ENCODE measurements around the gene NAV2.

Gene NAV2

GRCh38 chr11:19714387-19715363, 2.0 kb downstream of the NAV2 start:
- DNase-seq (ENCODE audit: low read depth, low spot score), result no peak

DNA sequence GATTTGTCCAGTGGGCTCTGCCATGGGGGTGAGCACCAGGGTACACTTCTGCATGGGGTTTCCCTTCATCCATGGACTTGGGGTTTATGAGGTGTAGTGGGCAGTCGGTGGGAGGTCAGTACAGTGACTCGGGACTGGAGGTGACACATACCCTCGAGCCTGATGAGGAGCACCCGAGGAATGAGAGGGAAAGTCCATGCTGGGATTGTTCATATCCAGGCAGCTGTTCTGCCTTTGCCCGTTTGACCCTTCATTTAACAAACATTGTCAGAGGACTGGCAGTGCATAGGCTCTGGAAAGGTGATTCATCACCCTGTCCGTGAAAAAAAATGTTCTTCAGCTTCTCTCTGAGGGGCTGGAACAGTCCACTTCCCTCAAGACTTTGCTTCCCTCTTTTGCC, 2.7 kb downstream of the NAV2 start:
- DNase-seq (ENCODE audit: low read depth, low spot score), result no peak

DNA sequence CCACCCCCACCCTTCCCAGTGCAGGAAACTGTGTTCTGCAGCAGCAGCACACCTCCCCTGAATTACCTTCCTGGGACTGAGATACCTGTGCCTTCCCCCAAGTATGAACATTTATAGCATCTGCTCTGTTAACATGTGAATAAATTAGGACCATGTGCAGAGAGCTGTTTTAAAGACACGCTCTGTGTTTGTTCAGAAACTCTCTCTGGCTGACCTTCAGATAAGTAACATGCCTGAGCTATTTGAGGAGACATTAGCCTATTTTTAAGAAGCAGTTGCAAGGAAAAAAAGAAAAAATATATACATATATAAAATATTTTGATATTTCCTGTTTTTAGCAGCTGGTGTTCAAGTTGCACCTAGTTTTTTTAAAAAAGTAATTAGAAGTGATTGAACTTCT, 5.4 kb downstream of the NAV2 start:
- DNase-seq (ENCODE audit: low read depth, low spot score), result no peak

DNA sequence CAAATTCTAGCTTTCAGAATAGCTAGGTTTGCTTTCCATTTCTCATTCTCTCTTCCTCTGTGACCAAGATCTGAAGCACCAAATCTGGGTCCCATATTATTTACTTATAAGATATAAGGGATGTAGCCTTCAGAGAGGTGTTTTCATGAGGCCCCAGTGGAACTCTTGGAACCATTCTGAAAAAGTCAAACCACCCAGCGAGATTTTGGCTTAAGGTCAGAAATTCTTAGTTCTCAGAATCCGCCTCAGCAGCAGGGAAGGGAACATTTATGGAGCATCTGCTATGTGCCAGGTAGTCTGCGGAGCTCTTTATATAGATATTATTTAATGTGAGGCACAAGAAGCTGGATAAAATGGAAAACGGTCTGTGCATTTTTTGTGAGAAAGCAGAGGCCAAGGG, 6.3 kb downstream of the NAV2 start:
- DNase-seq (ENCODE audit: low read depth, low spot score), result no peak

GRCh38 chr11:19719960-19720359, 7.3 kb downstream of the NAV2 start:
- no peak for DNase-seq (ENCODE audit: low read depth, low spot score)

- no peak for DNase-seq (ENCODE audit: low read depth, low spot score)
Measured at GRCh38 chr11:19721176-19721575, 8.5 kb downstream of the NAV2 start.

- no peak for DNase-seq (ENCODE audit: low read depth, low spot score)
Measured at GRCh38 chr11:19722702-19723101, 10.1 kb downstream of the NAV2 start.

DNA sequence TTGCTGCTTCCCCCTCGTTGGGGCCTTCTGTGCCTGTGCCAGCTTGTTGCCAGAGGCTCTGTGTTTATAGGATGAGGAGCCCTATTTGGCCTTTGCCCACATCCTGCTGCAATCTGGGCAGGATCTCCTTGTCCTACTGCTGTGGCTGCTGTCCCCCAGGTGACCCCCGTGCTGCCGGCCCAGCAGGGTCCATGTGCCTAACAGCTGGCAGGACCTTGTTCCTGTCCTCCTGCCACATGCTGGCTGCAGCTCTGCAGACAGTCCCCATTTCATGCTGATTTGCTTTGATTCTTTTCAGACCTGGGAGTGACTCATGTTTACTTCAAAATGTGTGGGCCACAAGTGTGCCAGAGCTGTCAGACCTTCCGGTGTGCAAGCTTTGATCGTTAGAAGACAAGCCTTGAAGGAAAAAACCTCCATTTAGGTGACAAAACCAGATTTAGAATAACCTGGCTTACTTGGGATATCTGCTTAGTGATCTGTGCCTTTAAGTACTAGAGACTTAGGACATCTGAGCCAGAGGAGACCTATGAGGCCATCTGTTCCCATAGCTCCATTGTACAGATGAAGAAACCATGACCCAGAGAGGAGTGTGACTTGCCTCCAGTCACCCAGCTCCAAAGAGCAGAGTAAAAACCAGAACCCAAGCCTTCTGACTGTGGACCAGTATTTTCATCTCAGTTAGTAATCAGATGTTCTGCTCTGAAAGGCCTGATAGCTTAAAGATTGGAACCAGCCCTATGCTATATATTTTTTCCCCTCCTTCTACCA, 11.1 kb downstream of the NAV2 start:
- DNase-seq (ENCODE audit: low read depth, low spot score), result no peak

GRCh38 chr11:19724765-19725164, 12.1 kb downstream of the NAV2 start:
- no peak for DNase-seq (ENCODE audit: low read depth, low spot score)

GRCh38 chr11:19725379-19726079, 12.9 kb downstream of the NAV2 start:
- DNase-seq (ENCODE audit: low read depth, low spot score), result no peak

DNA sequence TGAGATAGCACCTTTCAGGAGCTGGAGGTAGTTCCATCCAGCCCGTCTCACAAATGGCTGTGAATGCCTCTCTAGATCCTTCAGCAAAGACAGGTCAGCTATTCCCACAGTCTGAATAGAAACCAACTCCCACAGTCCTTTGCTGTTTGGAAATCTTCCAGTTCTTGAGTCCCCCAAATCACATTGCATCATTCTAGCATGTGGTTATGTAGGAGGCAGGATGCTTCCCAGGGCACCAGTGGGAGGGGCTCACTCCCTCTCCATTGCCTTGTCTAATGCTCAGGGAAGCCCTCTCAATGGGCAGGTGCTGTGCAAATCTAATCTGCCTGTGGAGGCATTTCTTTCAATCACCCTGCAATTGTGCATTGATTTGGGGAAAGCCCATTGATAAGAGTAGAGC, 14.6 kb downstream of the NAV2 start:
- DNase-seq (ENCODE audit: low read depth, low spot score), result no peak

- DNase-seq (ENCODE audit: low read depth, low spot score), result no peak
Measured at GRCh38 chr11:19728436-19728835, 15.8 kb downstream of the NAV2 start.

GRCh38 chr11:19729141-19729540, 16.5 kb downstream of the NAV2 start:
- DNase-seq (ENCODE audit: low read depth, low spot score), result no peak

DNA sequence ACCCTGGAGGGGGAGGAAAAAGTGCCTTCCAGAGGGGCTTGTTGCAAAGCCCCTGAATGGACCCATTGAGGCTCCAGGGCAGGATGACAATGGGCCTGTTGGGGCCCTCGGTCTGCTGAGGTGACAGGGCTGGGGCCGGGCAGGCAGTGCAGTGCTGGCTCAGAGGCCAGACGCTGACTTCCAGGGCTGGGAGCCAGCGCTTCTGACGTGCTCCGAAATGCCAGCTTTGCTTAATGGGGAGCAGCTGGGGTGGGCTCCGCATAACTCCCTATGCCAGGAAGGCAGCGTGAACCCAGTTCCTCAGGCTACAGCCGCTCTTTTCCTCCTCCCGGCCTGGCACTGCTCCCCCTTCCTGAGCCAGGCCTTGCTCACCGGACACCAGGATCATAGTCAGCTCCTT, 17.7 kb downstream of the NAV2 start:
- no peak for DNase-seq (ENCODE audit: low read depth, low spot score)

DNA sequence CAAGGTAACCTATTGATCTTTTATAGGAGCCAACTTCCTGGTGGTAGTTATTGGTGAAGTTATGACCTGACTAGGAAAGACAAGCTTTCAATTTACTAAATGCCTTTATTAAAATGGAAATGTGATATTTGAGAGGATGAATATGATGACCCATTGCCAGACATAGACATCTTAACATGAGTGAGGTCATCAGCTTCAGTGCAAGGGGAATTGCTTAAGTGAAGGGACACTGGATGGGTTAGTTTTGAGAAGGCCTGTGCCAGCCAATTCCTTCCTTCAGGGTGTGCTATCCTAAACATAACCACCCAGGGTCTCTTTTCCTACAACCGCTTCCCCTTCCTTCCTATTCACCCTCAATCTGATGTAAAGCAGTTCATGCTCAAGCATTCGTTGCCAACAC, 21.5 kb downstream of the NAV2 start:
- no peak for DNase-seq (ENCODE audit: low read depth, low spot score)

GRCh38 chr11:19735157-19735908, 22.7 kb downstream of the NAV2 start:
- no peak for DNase-seq (ENCODE audit: low read depth, low spot score)

GRCh38 chr11:19735909-19736498, 23.4 kb downstream of the NAV2 start:
- no peak for DNase-seq (ENCODE audit: low read depth, low spot score)

DNA sequence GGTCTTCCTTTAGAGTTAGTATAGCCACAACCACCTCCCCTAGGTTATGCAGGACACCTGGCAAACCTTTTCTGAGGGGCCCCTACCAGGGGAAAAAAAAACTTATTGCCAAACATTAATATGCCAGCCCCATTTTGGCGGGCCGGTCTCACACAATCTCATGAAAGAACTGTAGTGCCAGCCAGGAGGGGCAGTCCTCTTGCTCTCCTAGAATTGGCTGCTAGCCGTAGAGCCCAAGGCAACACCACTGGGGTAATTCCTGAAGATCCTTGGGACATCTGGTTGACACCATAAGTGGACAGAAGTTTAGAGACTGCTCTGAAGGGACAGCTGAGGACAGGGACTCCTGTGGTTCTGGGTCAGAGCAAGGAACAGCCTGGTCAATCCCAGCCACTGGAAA, 24.2 kb downstream of the NAV2 start:
- DNase-seq (ENCODE audit: low read depth, low spot score), result no peak

DNA sequence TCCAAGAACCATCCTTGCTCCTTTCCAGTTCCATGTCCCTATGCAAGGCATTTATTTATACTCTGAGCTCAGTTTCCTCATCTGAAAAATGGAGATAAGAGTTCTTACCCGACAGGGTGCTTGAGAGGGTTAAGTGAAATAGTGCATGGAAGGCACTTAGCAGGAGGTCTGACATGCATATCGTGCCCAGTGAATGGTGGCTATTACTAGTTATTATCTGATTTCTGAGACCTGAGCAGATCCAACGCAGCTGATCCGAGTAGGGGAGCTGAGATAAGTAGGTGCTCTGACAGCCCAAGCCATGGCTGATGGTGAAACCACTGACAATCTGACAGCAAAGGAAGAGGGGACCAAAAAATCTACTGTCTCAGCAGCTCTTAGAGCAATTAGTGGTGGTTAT, 24.9 kb downstream of the NAV2 start:
- DNase-seq (ENCODE audit: low read depth, low spot score), result no peak

DNA sequence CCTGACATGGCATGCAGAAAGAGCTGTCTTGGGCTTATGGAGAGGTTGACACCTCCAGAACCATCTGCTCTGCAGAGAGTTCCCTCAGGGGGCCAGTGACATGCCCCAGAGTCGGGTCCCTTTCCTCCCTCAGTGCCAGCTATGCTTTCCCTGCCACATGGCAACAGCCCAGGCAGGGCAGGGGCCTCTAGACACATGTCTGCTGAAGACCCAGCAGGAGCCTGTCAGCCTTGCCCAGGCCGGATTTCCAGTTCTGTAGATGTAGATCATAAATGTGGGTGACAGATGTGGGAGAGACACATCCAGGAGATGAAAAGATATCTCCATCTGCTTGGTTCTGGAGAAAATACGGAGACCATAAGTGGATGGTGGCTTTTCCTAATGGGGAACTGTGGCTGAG, 25.5 kb downstream of the NAV2 start:
- DNase-seq (ENCODE audit: low read depth, low spot score), result no peak

- DNase-seq (ENCODE audit: low read depth, low spot score), result no peak
Measured at GRCh38 chr11:19739872-19740271, 27.2 kb downstream of the NAV2 start.

All from activated CD4-positive, CD25-positive, alpha-beta regulatory T cell treated with anti-CD3 and anti-CD28 coated beads, Interleukin-2, amount 50 U/mL, for 16 hours (primary cell).